ENCODE results near the gene MRPS10.
"Not testable (repeated sequence)": the region's sequence is repeated elsewhere in the genome, so short reads cannot be mapped to it uniquely, and the experiment has no call there.

The MRPS10 gene

GRCh38 chr6:42239333-42239732 is 21.7 kb upstream of the MRPS10 start:
- in situ Hi-C loops (cut with HindIII; ENCODE audit: low sequenced_read_pairs): no loop called here

GRCh38 chr6:42237857-42238256 is 20.2 kb upstream of the MRPS10 start:
- in situ Hi-C loops (cut with HindIII; ENCODE audit: low sequenced_read_pairs): no loop called here

- in situ Hi-C loops (cut with HindIII; ENCODE audit: low sequenced_read_pairs): no loop called here
These were observed 19.2 kb upstream of the MRPS10 start for GRCh38 chr6:42236682-42237473.

GRCh38 chr6:42236030-42236429 is 18.4 kb upstream of the MRPS10 start:
- in situ Hi-C loops (cut with HindIII; ENCODE audit: low sequenced_read_pairs): no loop called here

- in situ Hi-C loops (cut with HindIII; ENCODE audit: low sequenced_read_pairs): no loop called here
These were observed 14.4 kb upstream of the MRPS10 start for GRCh38 chr6:42232035-42232434.

- in situ Hi-C loops (cut with HindIII; ENCODE audit: low sequenced_read_pairs): no loop called here
These were observed 13.0 kb upstream of the MRPS10 start for GRCh38 chr6:42230345-42231321.

- in situ Hi-C loops (cut with HindIII; ENCODE audit: low sequenced_read_pairs): loop anchor here (5.0 kb wide), 1 partner anchor 78 kb away; no protein-coding TSS in a partner anchor
These were observed 12.0 kb upstream of the MRPS10 start for GRCh38 chr6:42229506-42230119.

- in situ Hi-C loops (cut with HindIII; ENCODE audit: low sequenced_read_pairs): loop anchor here (5.0 kb wide), 1 partner anchor 79 kb away; no protein-coding TSS in a partner anchor
These were observed 10.6 kb upstream of the MRPS10 start for GRCh38 chr6:42228305-42228704.

- in situ Hi-C loops (cut with HindIII; ENCODE audit: low sequenced_read_pairs): loop anchor here (5.0 kb wide), 1 partner anchor 80 kb away; no protein-coding TSS in a partner anchor
These were observed 9.7 kb upstream of the MRPS10 start for GRCh38 chr6:42227173-42227850.

- in situ Hi-C loops (cut with HindIII; ENCODE audit: low sequenced_read_pairs): loop anchor here (5.0 kb wide), 1 partner anchor 81 kb away; no protein-coding TSS in a partner anchor
These were observed 9.0 kb upstream of the MRPS10 start for GRCh38 chr6:42226645-42227143.

- in situ Hi-C loops (cut with HindIII; ENCODE audit: low sequenced_read_pairs): loop anchor here (5.0 kb wide), 1 partner anchor 81 kb away; no protein-coding TSS in a partner anchor
These were observed 8.5 kb upstream of the MRPS10 start for GRCh38 chr6:42226161-42226611.

- in situ Hi-C loops (cut with HindIII; ENCODE audit: low sequenced_read_pairs): loop anchor here (5.0 kb wide), 1 partner anchor 82 kb away; no protein-coding TSS in a partner anchor
These were observed 7.8 kb upstream of the MRPS10 start for GRCh38 chr6:42225419-42225818.

GRCh38 chr6:42225029-42225339 is 7.3 kb upstream of the MRPS10 start:
- in situ Hi-C loops (cut with HindIII; ENCODE audit: low sequenced_read_pairs): loop anchor here (5.0 kb wide), 1 partner anchor 82 kb away; no protein-coding TSS in a partner anchor

GRCh38 chr6:42224222-42225028 is 6.8 kb upstream of the MRPS10 start:
- in situ Hi-C loops (cut with HindIII; ENCODE audit: low sequenced_read_pairs): loop anchor here (5.0 kb wide), 1 partner anchor 83 kb away; no protein-coding TSS in a partner anchor

- in situ Hi-C loops (cut with HindIII; ENCODE audit: low sequenced_read_pairs): no loop called here
These were observed 4.8 kb upstream of the MRPS10 start for GRCh38 chr6:42222448-42222847.

GRCh38 chr6:42221546-42221945 is 3.9 kb upstream of the MRPS10 start:
- in situ Hi-C loops (cut with HindIII; ENCODE audit: low sequenced_read_pairs): no loop called here

- in situ Hi-C loops (cut with HindIII; ENCODE audit: low sequenced_read_pairs): no loop called here
These were observed 3.1 kb upstream of the MRPS10 start for GRCh38 chr6:42220807-42221206.

- in situ Hi-C loops (cut with HindIII; ENCODE audit: low sequenced_read_pairs): no loop called here
These were observed 523 bp downstream of the MRPS10 start for GRCh38 chr6:42217157-42217518.

- in situ Hi-C loops (cut with HindIII; ENCODE audit: low sequenced_read_pairs): not testable (repeated sequence)
These were observed 1.2 kb downstream of the MRPS10 start for GRCh38 chr6:42216495-42216894.
